ENCODE results near the gene LEKR1. TPM values are rescaled to one million over a fixed set of nuclear protein-coding genes. Genes with fewer than 3 reads are reported as not detected.
"Not testable (repeated sequence)": the region's sequence is repeated elsewhere in the genome, so short reads cannot be mapped to it uniquely, and the experiment has no call there.

Gene LEKR1
- polyA plus RNA-seq, 1 donor from 2014 or later: 2.7 TPM

DNA sequence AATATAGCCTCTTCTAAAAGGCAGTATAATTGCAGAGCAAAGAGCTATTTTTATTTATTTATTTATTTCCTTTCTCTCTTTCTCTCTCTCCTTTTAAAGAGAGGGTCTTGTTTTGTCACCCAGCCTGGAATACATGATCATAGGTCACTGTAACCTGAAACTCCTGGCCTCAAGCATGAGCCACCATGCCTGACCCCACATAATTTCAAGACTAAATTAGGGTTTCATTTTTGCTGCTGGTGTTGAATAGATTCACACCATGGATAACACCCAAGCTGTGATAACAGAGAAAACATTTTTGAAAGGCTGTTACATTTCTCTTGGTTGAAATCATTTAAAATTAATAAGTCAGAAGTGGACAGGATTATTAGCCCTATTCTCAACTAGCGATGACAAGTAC, 131.6 kb downstream of the LEKR1 start (continued):
- TF ChIP-seq EZH2 (IDR thresholded peaks at IDR 0.05; ENCODE audit: borderline replicate concordance, insufficient read depth, low read length, poor library complexity, severe bottlenecking) (no peak), EP300 (conservative IDR thresholded peaks at IDR 0.05; ENCODE audit: poor library complexity, severe bottlenecking) (no peak)

GRCh38 chr3:156963096-156963495, 136.9 kb downstream of the LEKR1 start:
- Histone ChIP-seq H2AFZ (ENCODE audit: low read depth, low read length) (no peak overlapping the region), H3K79me2 (replicated peaks; ENCODE audit: insufficient read depth, low read length) (no peaks in the 10 kb centered on the region), H3K36me3 (ENCODE audit: insufficient read depth, low read length) (no peaks in the 10 kb centered on the region), H3K27ac (ENCODE audit: low read length) (no peak overlapping the region), H3K9ac (ENCODE audit: low read length) (no peak overlapping the region), H3K4me2 (ENCODE audit: low read length) (no peak overlapping the region), H3K9me3 (ENCODE audit: low read length) (no peaks in the 10 kb centered on the region), H3F3A (ENCODE audit: insufficient read depth, low read length, poor library complexity, severe bottlenecking) (no peaks in the 10 kb centered on the region), H3K9me2 (ENCODE audit: insufficient read depth, low read length) (no peaks in the 10 kb centered on the region), H3K27me3 (ENCODE audit: insufficient read depth, low read depth, low read length) (no peaks in the 10 kb centered on the region), H3K4me3 (ENCODE audit: low read length) (no peak overlapping the region), H4K20me1 (ENCODE audit: insufficient read depth) (no peaks in the 10 kb centered on the region)
- TF ChIP-seq CTCF (IDR thresholded peaks at IDR 0.05; ENCODE audit: poor library complexity, severe bottlenecking) (no peak), EZH2 (IDR thresholded peaks at IDR 0.05; ENCODE audit: borderline replicate concordance, insufficient read depth, low read length, poor library complexity, severe bottlenecking) (no peak), SMC3 (conservative IDR thresholded peaks at IDR 0.05; ENCODE audit: poor library complexity) (no peak), EP300 (conservative IDR thresholded peaks at IDR 0.05; ENCODE audit: poor library complexity, severe bottlenecking) (no peak), RAD21 (conservative IDR thresholded peaks at IDR 0.05) (no peak)
- TF ChIP-seq, protein P1, sequence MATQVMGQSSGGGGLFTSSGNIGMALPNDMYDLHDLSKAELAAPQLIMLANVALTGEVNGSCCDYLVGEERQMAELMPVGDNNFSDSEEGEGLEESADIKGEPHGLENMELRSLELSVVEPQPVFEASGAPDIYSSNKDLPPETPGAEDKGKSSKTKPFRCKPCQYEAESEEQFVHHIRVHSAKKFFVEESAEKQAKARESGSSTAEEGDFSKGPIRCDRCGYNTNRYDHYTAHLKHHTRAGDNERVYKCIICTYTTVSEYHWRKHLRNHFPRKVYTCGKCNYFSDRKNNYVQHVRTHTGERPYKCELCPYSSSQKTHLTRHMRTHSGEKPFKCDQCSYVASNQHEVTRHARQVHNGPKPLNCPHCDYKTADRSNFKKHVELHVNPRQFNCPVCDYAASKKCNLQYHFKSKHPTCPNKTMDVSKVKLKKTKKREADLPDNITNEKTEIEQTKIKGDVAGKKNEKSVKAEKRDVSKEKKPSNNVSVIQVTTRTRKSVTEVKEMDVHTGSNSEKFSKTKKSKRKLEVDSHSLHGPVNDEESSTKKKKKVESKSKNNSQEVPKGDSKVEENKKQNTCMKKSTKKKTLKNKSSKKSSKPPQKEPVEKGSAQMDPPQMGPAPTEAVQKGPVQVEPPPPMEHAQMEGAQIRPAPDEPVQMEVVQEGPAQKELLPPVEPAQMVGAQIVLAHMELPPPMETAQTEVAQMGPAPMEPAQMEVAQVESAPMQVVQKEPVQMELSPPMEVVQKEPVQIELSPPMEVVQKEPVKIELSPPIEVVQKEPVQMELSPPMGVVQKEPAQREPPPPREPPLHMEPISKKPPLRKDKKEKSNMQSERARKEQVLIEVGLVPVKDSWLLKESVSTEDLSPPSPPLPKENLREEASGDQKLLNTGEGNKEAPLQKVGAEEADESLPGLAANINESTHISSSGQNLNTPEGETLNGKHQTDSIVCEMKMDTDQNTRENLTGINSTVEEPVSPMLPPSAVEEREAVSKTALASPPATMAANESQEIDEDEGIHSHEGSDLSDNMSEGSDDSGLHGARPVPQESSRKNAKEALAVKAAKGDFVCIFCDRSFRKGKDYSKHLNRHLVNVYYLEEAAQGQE (IDR thresholded peaks at IDR 0.05; ENCODE audit: borderline replicate concordance): no peak

DNA sequence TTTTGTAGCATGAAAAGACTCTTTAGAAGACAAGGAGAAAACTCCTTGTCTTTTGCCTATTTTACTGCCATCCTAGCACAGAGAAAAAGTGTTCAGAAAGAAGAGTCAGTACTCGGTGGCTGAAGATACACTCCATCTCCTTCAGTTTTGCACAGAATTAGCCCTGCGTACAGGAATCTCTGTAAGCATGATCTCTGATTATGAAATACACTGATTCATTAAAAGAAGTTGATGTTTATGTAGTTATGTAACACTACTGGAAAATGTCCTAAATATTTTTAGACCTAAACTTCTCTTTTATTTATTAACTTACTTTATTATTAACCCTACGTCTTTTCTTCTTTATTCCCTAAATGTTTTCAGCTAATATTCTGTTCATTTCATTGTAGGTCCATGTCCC, 138.4 kb downstream of the LEKR1 start:
- Histone ChIP-seq H3K9me3 (ENCODE audit: low read length) (no peaks in the 10 kb centered on the region), H3K4me2 (ENCODE audit: low read length) (no peak overlapping the region), H3K27ac (ENCODE audit: low read length) (no peak overlapping the region), H3K9me2 (ENCODE audit: insufficient read depth, low read length) (no peaks in the 10 kb centered on the region), H3K79me2 (replicated peaks; ENCODE audit: insufficient read depth, low read length) (no peaks in the 10 kb centered on the region), H2AFZ (ENCODE audit: low read depth, low read length) (no peak overlapping the region), H4K20me1 (ENCODE audit: insufficient read depth) (no peaks in the 10 kb centered on the region), H3F3A (ENCODE audit: insufficient read depth, low read length, poor library complexity, severe bottlenecking) (no peaks in the 10 kb centered on the region), H3K27me3 (ENCODE audit: insufficient read depth, low read depth, low read length) (no peaks in the 10 kb centered on the region), H3K9ac (ENCODE audit: low read length) (no peak overlapping the region), H3K36me3 (ENCODE audit: insufficient read depth, low read length) (no peaks in the 10 kb centered on the region), H3K4me3 (ENCODE audit: low read length) (no peak overlapping the region)
- TF ChIP-seq EZH2 (IDR thresholded peaks at IDR 0.05; ENCODE audit: borderline replicate concordance, insufficient read depth, low read length, poor library complexity, severe bottlenecking) (no peak), TAF1 (IDR thresholded peaks at IDR 0.05; ENCODE audit: low read depth) (no peak), CTCF (IDR thresholded peaks at IDR 0.05; ENCODE audit: poor library complexity, severe bottlenecking) (no peak), EP300 (conservative IDR thresholded peaks at IDR 0.05; ENCODE audit: poor library complexity, severe bottlenecking) (no peak), MXI1 (conservative IDR thresholded peaks at IDR 0.05; ENCODE audit: poor library complexity, severe bottlenecking) (no peak), POLR2AphosphoS5 (IDR thresholded peaks at IDR 0.05) (no peak), SMC3 (conservative IDR thresholded peaks at IDR 0.05; ENCODE audit: poor library complexity) (no peak), RAD21 (conservative IDR thresholded peaks at IDR 0.05) (no peak)
- TF ChIP-seq, protein P1 (IDR thresholded peaks at IDR 0.05; ENCODE audit: borderline replicate concordance): no peak

DNA sequence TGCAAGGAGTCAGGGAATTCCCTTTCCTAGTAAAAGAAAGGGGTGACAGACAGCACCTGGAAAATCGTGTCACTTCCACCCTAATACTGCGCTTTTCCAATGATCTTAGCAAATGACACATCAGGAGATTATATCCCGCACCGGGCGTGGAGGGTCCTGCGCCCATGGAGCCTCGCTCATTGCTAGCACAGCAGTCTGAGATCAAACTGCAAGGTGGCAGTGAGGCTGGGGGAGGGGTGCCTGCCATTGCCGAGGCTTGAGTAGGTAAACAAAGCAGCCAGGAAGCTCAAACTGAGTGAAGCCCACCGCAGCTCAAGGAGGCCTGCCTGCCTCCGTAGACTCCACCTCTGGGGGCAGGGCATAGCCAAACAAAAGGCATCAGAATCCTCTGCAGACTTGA, 140.2 kb downstream of the LEKR1 start:
- not testable (repeated sequence) for H4K20me1 ChIP-seq (ENCODE audit: insufficient read depth); H3K36me3 ChIP-seq (ENCODE audit: insufficient read depth, low read length); H3K4me2 ChIP-seq (ENCODE audit: low read length); H3K9me2 ChIP-seq (ENCODE audit: insufficient read depth, low read length); H3K4me3 ChIP-seq (ENCODE audit: low read length); H3K79me2 ChIP-seq (replicated peaks; ENCODE audit: insufficient read depth, low read length); H3F3A ChIP-seq (ENCODE audit: insufficient read depth, low read length, poor library complexity, severe bottlenecking); H2AFZ ChIP-seq (ENCODE audit: low read depth, low read length); H3K27ac ChIP-seq (ENCODE audit: low read length); H3K9me3 ChIP-seq (ENCODE audit: low read length); H3K27me3 ChIP-seq (ENCODE audit: insufficient read depth, low read depth, low read length); H3K9ac ChIP-seq (ENCODE audit: low read length)

Measured in neural cell (in vitro differentiated cells).